Heart left ventricle (tissue), 16 donors: ENCODE measurements around the gene RTN4RL2. TPM values are rescaled to one million over a fixed set of nuclear protein-coding genes. Genes with fewer than 3 reads are reported as not detected.

ENCODE experiments used
- ATAC-seq, 4 donors: fragments of 200-7000 bp; cut with Tn5 transposase; one replicate each; pipeline ENCODE4 v1.9.1; 2020 to 2022; ENCODE audit warnings: moderate library complexity in 4 of 4, mild to moderate bottlenecking in 3 of 4, moderate number of reproducible peaks in 1 of 4
- DNase-seq, 5 donors: peaks; one replicate each; pipeline ENCODE4 v3.0.0-alpha.2; 2020
- H3K27ac ChIP-seq, 12 donors: fragments of 200-600 bp; sonication (generic) in 4 of 12; one replicate each; pipeline versions ENCODE4 v1.5.0 to v1.8.0; 2016 to 2022; ENCODE audit warnings: mild to moderate bottlenecking in 2 of 12
- H3K27me3 ChIP-seq, 9 donors: fragments of 200-600 bp; sonication (generic) in 2 of 9; one replicate each; pipeline versions ENCODE4 v1.5.1 to v1.8.0; 2016 to 2022; ENCODE audit warnings: mild to moderate bottlenecking in 3 of 9
- H3K36me3 ChIP-seq, 9 donors: fragments of 200-600 bp; sonication (generic) in 2 of 9; one replicate each; pipeline versions ENCODE4 v1.5.0 to v1.8.0; 2018 to 2022; ENCODE audit warnings: mild to moderate bottlenecking in 2 of 9
- H3K4me1 ChIP-seq, 12 donors: fragments of 200-600 bp; sonication (generic) in 4 of 12; one replicate each; pipeline versions ENCODE4 v1.5.0 to v1.8.0; 2016 to 2022; ENCODE audit warnings: mild to moderate bottlenecking in 3 of 12
- H3K4me3 ChIP-seq, 12 donors: fragments of 200-600 bp; sonication (generic) in 4 of 12; one replicate each; pipeline versions ENCODE4 v1.5.0 to v1.8.0; 2017 to 2022; ENCODE audit warnings: mild to moderate bottlenecking in 9 of 12, moderate library complexity in 4 of 12
- H3K9me3 ChIP-seq, 12 donors: fragments of 200-600 bp; sonication (generic) in 4 of 12; one replicate each; pipeline versions ENCODE4 v1.5.0 to v1.8.0; 2016 to 2022; ENCODE audit warnings: mild to moderate bottlenecking in 1 of 12
- CTCF ChIP-seq, 12 donors: fragments of 200-600 bp; sonication (generic) in 4 of 12; IDR thresholded peaks; one replicate each; pipeline versions ENCODE4 v1.5.0 to v1.8.0; 2018 to 2022; ENCODE audit warnings: antibody characterized with exemption in 12 of 12, mild to moderate bottlenecking in 5 of 12
- POLR2A ChIP-seq, 2 donors: fragments of 450-650 bp; IDR thresholded peaks; one replicate each; pipeline ENCODE4 v1.6.1; 2017; ENCODE audit warnings: antibody characterized with exemption in 2 of 2, mild to moderate bottlenecking in 2 of 2, moderate library complexity in 2 of 2
- WGBS, 4 donors: extraction: QIAGEN DNeasy Blood & Tissue Kit in 2 of 4; methylation state at CpG; one replicate each; pipeline versions ENCODE4 v1.1.5 to v1.1.7; 2013 to 2018; 5-methylcytosine and 5-hydroxymethylcytosine counted together
- intact Hi-C, 10 donors: fragments of 100-400 bp; cut with DNase I; formaldehyde crosslinking; loops; one replicate each; pipeline versions ENCODE4 v1.11.1 to v1.14.2; 2022
- polyA plus RNA-seq, 2 donors: library from polyadenylated mRNA; stranded (reverse); fragments of 200-250 nt; gene quantifications; one replicate each; pipeline ENCODE4 v1.2.3, GENCODE V29; 2013
- total RNA-seq, 9 donors: library from RNA; depleted of rRNA in 2 of 9; stranded (reverse); fragments of >200 nt in 2 of 9; fragmentation: NEBNext Ultra II Directional in 3 of 9; extraction: Animal tissue kit (Norgen Biotek cat#: 25700) in 3 of 9; gene quantifications; one replicate each; pipeline versions ENCODE4 v1.1.0 to v1.2.4, GENCODE V29; 2016 to 2023
- donor health status: ischemic (EF 13 %, LVEDD 7.1; RV severe dilation, severe dysfunction).
- donor health status: healthy with polysubstance abuse.
- donor health status: DM: no; HTN: yes; CAD: no.
- donor health status: DM: no; HTN: no; CAD: no.
- donor health status: ischemic (EF 25% LVEDD 6.9; RV normal size, moderate dysfunction).
- donor health status: ischemic (EF 25% LVEDD 5.7; RV mildly dilated, moderate dysfunction).
- donor health status: healthy.
- donor health status: DM: yes; HTN: yes; CAD: no.
- donor health status: ischemic (EF 35%, LVEDD 5.7; RV mildly dilated, moderate dysfunction).
- donor health status: nonischemic (EF 11% LVEDD 7.7; RV severe dilation, severe dysfunction).
- donor health status: DM: yes; HTN: yes; CAD: no.
- donor health status: PGD.
- donor health status: ischemic (EF 29% LVEDD 5.4; RV normal size, mild dysfunction).
- donor health status: nonischemic (EF 23%, LVEDD 6.1; RV moderate dilation, normal function).

The RTN4RL2 gene
- total and polyA plus RNA-seq, 11 donors = 0.58 to 2.1 (median 1.1) TPM

GRCh38 chr11:57425565-57426438, 34.5 kb upstream of the RTN4RL2 start:
- TF ChIP-seq POLR2A (IDR thresholded peaks at IDR 0.05) = no peak
- no peak for TF ChIP-seq CTCF (IDR thresholded peaks at IDR 0.05)
- Histone ChIP-seq H3K27me3 (no peaks in the 10 kb centered on the region), H3K36me3 (peaks cover 0 to 36% (median 14%) of the 10 kb centered on the region in 9 donors), H3K4me1 (peaks cover 6 to 76% (median 55%) of the 10 kb centered on the region in 12 donors), H3K9me3 (no peaks in the 10 kb centered on the region), H3K4me3 (peak overlapping the region in 11 of 12 donors; percentile 32 to 79 (median 61)), H3K27ac (peak overlapping the region; percentile 88 to 98 (median 92))
- ATAC-seq (peak; percentile 13 to 45 (median 30)), DNase-seq (peak; percentile 70 to 74 (median 72))
- intact Hi-C loops = loop anchor here in 2 of 10 donors (2.0 to 5.0 kb wide), 2 partner anchors 19 to 79 kb away; no protein-coding TSS in a partner anchor
- 30 to 51% (median 35%) methylated on average over 9 to 15 of the region's 15 CpGs for WGBS, 4 donors

- peaks cover 0 to 29% (median 9%) of the 10 kb centered on the region in 9 donors for H3K36me3 ChIP-seq
- H3K4me3 ChIP-seq = peak overlapping the region; percentile 30 to 79 (median 59)
- no peaks in the 10 kb centered on the region for H3K27me3 ChIP-seq
- intact Hi-C loops = loop anchor here in 2 of 10 donors (5.0 kb wide), 1 partner anchor 79 kb away; no protein-coding TSS in a partner anchor
- ATAC-seq (no peak), DNase-seq (peak in 2 of 5 donors; percentile 23 to 29)
- H3K27ac ChIP-seq = peak overlapping the region; percentile 88 to 98 (median 92)
- WGBS, 4 donors = 23 to 40% (median 29%) methylated on average over 15 to 16 of the region's 16 CpGs
- TF ChIP-seq CTCF (IDR thresholded peaks at IDR 0.05) (no peak), POLR2A (IDR thresholded peaks at IDR 0.05) (no peak)
- peaks cover 6 to 80% (median 55%) of the 10 kb centered on the region in 12 donors for H3K4me1 ChIP-seq
- no peaks in the 10 kb centered on the region for H3K9me3 ChIP-seq
Measured at GRCh38 chr11:57426439-57426928, 33.8 kb upstream of the RTN4RL2 start.

- intact Hi-C loops = loop anchor here in 2 of 10 donors (5.0 kb wide), 1 partner anchor 80 kb away; no protein-coding TSS in a partner anchor
- H3K4me1 ChIP-seq = peaks cover 6 to 82% (median 54%) of the 10 kb centered on the region in 12 donors
- no peaks in the 10 kb centered on the region for H3K9me3 ChIP-seq
Measured at GRCh38 chr11:57426929-57427726, 33.2 kb upstream of the RTN4RL2 start, which contains the start of gene SLC43A3. SLC43A3 (minus strand) TSS chr11:57427121; CDS start chr11:57426172, 949 bp downstream.

More at GRCh38 chr11:57426929-57427726, 33.2 kb upstream of the RTN4RL2 start, which contains the start of gene SLC43A3:
- peak; percentile 63 to 72 (median 68) for ATAC-seq
- Histone ChIP-seq H3K36me3 (peaks cover 0 to 22% (median 9%) of the 10 kb centered on the region in 9 donors), H3K4me3 (peak within 1 kb of the TSS; percentile 30 to 79 (median 59)), H3K27me3 (no peaks in the 10 kb centered on the region), H3K27ac (peak within 1 kb of the TSS; percentile 88 to 98 (median 92))
- 5 to 15% (median 6%) methylated on average over 28 to 39 of the region's 39 CpGs for WGBS, 4 donors
- peak; percentile 78 to 85 (median 81) for DNase-seq
- TF ChIP-seq POLR2A (IDR thresholded peaks at IDR 0.05) (peak in 1 of 2 donors; percentile 28), CTCF (IDR thresholded peaks at IDR 0.05) (peak in 2 of 12 donors; percentile 4 to 21)
